Measurements from ENCODE around the gene TIGAR.

The TIGAR gene

DNA sequence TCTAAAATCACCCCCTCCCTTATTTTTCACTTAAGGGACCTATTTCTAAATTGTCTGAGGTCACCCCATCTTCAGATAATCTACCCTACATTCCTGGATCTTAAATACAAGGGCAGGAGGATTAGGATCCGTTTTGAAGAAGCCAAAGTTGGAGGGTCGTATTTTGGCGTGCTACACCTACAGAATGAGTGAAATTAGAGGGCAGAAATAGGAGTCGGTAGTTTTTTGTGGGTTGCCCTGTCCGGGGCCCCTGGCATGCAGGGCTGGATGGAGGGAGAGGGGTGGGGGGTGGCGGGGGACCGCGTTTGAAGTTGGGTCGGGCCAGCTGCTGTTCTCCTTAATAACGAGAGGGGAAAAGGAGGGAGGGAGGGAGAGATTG lies 47.8 kb upstream of the TIGAR start:
- H3K4me1 ChIP-seq (ENCODE audit: insufficient read depth, low read length): peaks cover 59% of the 10 kb centered on the region
- no peak overlapping the region; the same call in 1 of the 2 replicates for H2AFZ ChIP-seq (ENCODE audit: low read depth, low read length)
- no peak for DNase-seq
- H3K36me3 ChIP-seq (ENCODE audit: insufficient read depth, low read length): no peaks in the 10 kb centered on the region
- H3K79me2 ChIP-seq (ENCODE audit: insufficient read depth, low read length): no peaks in the 10 kb centered on the region
- H3K4me2 ChIP-seq (ENCODE audit: insufficient read depth, low read length): peak overlapping the region; percentile 98
- no peaks in the 10 kb centered on the region for H3K9me3 ChIP-seq (ENCODE audit: insufficient read depth, low read length, severe bottlenecking)
- H3K9ac ChIP-seq (ENCODE audit: low read depth, low read length): peak overlapping the region; percentile 52; the same call in 1 of the 2 replicates
- peaks cover 88% of the 10 kb centered on the region for H3K27me3 ChIP-seq (ENCODE audit: insufficient read depth, low read length, poor library complexity)
- H3K27ac ChIP-seq (ENCODE audit: low read length): no peak overlapping the region
- ATAC-seq (ENCODE audit: insufficient read depth, low read depth): no peak
- TF ChIP-seq EZH2 (IDR thresholded peaks at IDR 0.05; ENCODE audit: borderline replicate concordance, low read depth, low read length, severe bottlenecking): no peak
- TF ChIP-seq, protein P1, sequence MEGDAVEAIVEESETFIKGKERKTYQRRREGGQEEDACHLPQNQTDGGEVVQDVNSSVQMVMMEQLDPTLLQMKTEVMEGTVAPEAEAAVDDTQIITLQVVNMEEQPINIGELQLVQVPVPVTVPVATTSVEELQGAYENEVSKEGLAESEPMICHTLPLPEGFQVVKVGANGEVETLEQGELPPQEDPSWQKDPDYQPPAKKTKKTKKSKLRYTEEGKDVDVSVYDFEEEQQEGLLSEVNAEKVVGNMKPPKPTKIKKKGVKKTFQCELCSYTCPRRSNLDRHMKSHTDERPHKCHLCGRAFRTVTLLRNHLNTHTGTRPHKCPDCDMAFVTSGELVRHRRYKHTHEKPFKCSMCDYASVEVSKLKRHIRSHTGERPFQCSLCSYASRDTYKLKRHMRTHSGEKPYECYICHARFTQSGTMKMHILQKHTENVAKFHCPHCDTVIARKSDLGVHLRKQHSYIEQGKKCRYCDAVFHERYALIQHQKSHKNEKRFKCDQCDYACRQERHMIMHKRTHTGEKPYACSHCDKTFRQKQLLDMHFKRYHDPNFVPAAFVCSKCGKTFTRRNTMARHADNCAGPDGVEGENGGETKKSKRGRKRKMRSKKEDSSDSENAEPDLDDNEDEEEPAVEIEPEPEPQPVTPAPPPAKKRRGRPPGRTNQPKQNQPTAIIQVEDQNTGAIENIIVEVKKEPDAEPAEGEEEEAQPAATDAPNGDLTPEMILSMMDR (IDR thresholded peaks at IDR 0.05; ENCODE audit: borderline replicate concordance, extremely low read depth, low read length, poor library complexity, severe bottlenecking): no peak
- peaks cover 24% of the 10 kb centered on the region for H4K20me1 ChIP-seq (ENCODE audit: insufficient read depth, low read length)
- H3K4me3 ChIP-seq (ENCODE audit: low read depth in 1 of 2, low read length in 2 of 2): peak overlapping the region in 1 of 2 experiments; percentile 62; a peak in 2 of 4 replicates

DNA sequence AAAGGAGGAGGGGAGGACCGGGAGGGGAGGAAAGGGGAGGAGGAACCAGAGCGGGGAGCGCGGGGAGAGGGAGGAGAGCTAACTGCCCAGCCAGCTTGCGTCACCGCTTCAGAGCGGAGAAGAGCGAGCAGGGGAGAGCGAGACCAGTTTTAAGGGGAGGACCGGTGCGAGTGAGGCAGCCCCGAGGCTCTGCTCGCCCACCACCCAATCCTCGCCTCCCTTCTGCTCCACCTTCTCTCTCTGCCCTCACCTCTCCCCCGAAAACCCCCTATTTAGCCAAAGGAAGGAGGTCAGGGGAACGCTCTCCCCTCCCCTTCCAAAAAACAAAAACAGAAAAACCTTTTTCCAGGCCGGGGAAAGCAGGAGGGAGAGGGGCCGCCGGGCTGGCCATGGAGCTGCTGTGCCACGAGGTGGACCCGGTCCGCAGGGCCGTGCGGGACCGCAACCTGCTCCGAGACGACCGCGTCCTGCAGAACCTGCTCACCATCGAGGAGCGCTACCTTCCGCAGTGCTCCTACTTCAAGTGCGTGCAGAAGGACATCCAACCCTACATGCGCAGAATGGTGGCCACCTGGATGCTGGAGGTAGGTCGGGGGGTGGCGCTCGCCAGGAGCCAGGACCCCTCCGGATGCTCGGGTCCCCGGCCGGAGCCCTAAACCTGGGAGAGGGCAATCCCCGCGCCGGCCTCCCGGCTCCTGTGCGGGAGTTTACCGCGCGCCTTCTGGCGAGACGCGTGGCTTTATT lies 47.2 kb upstream of the TIGAR start, which contains the start of gene CCND2:
CCND2 (plus strand) TSS at position 111 of the 744 bp plus-strand sequence; CDS start at position 390, 279 bp downstream.
- no peak for ATAC-seq (ENCODE audit: insufficient read depth, low read depth)
- Histone ChIP-seq H2AFZ (ENCODE audit: low read depth, low read length) (peak within 1 kb of the TSS; percentile 83), H3K27me3 (ENCODE audit: insufficient read depth, low read length, poor library complexity) (peaks cover 83% of the 10 kb centered on the region), H3K4me2 (ENCODE audit: insufficient read depth, low read length) (peak within 1 kb of the TSS; percentile 98), H3K4me1 (ENCODE audit: insufficient read depth, low read length) (peaks cover 55% of the 10 kb centered on the region), H3K36me3 (ENCODE audit: insufficient read depth, low read length) (no peaks in the 10 kb centered on the region), H3K27ac (ENCODE audit: low read length) (no peak within 1 kb of the TSS), H3K79me2 (ENCODE audit: insufficient read depth, low read length) (no peaks in the 10 kb centered on the region), H3K4me3 (ENCODE audit: low read depth in 1 of 2, low read length in 2 of 2) (peak within 1 kb of the TSS; percentile 27 to 62; a peak in 3 of 4 replicates), H4K20me1 (ENCODE audit: insufficient read depth, low read length) (peaks cover 24% of the 10 kb centered on the region), H3K9ac (ENCODE audit: low read depth, low read length) (peak within 1 kb of the TSS; percentile 52), H3K9me3 (ENCODE audit: insufficient read depth, low read length, severe bottlenecking) (no peaks in the 10 kb centered on the region)
- TF ChIP-seq, protein P1 (IDR thresholded peaks at IDR 0.05; ENCODE audit: borderline replicate concordance, extremely low read depth, low read length, poor library complexity, severe bottlenecking): no peak
- TF ChIP-seq EZH2 (IDR thresholded peaks at IDR 0.05; ENCODE audit: borderline replicate concordance, low read depth, low read length, severe bottlenecking): no peak
- DNase-seq: peak; percentile 60

DNA sequence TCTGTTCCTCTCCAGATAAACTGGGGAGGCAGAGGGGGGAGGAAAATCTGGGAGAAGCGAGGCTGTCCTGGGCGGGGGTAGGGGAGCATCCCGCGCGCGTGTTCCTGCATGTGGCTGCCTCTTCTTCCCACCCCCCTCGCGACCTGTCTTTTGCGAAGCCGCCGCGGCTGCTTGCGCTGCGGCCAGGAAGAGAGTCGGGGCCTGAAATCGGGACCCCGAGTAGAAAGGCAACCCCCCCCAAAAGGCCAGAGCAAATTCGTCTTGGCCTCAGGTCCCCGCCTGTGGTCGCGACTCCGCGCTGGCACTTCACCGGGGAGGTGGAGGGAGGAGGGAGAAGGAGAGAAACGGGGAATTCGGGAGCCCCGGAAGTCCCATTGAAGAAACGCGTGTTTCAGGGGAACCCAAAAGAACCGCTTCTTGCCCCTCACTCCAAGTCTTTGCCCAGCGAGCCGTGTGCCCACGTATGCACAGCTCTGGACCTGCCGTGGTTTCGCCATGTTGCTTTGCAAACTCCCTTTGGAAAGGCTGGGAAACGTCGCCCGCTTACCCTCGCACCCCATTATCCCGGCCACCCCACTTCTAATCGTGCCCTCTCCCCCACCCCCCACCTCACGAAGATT lies 46.5 kb upstream of the TIGAR start:
- H2AFZ ChIP-seq (ENCODE audit: low read depth, low read length): no peak overlapping the region
- H3K4me1 ChIP-seq (ENCODE audit: insufficient read depth, low read length): peaks cover 51% of the 10 kb centered on the region
- peak overlapping the region; percentile 98 for H3K4me2 ChIP-seq (ENCODE audit: insufficient read depth, low read length)
- peaks cover 24% of the 10 kb centered on the region for H4K20me1 ChIP-seq (ENCODE audit: insufficient read depth, low read length)
- peak; percentile 8 for DNase-seq
- H3K9ac ChIP-seq (ENCODE audit: low read depth, low read length): no peak overlapping the region
- no peak for ATAC-seq (ENCODE audit: insufficient read depth, low read depth)
- H3K27ac ChIP-seq (ENCODE audit: low read length): no peak overlapping the region
- H3K9me3 ChIP-seq (ENCODE audit: insufficient read depth, low read length, severe bottlenecking): no peaks in the 10 kb centered on the region
- H3K36me3 ChIP-seq (ENCODE audit: insufficient read depth, low read length): no peaks in the 10 kb centered on the region
- H3K4me3 ChIP-seq (ENCODE audit: low read depth in 1 of 2, low read length in 2 of 2): peak overlapping the region in 1 of 2 experiments; percentile 62; a peak in 1 of 4 replicates
- TF ChIP-seq, protein P1 (IDR thresholded peaks at IDR 0.05; ENCODE audit: borderline replicate concordance, extremely low read depth, low read length, poor library complexity, severe bottlenecking): no peak
- TF ChIP-seq EZH2 (IDR thresholded peaks at IDR 0.05; ENCODE audit: borderline replicate concordance, low read depth, low read length, severe bottlenecking): peak; percentile 39
- H3K27me3 ChIP-seq (ENCODE audit: insufficient read depth, low read length, poor library complexity): peaks cover 76% of the 10 kb centered on the region
- H3K79me2 ChIP-seq (ENCODE audit: insufficient read depth, low read length): no peaks in the 10 kb centered on the region
